WTC11 (cell line): ENCODE measurements around the gene SEC24C. TPM values are rescaled to one million over a fixed set of nuclear protein-coding genes. Genes with fewer than 3 reads are reported as not detected.

Experiments
- ATAC-seq: fragments of 200-7000 bp; cut with Tn5 transposase; 2 replicates; pipeline ENCODE4 v1.10.0; 2021; ENCODE audit warnings: mild to moderate bottlenecking, moderate library complexity
- CTCF ChIA-PET: fragments of 300-600 bp; sonication (Branson Sonifier 250); formaldehyde crosslinking; loops from one replicate; lab custom pipeline; 2021; ENCODE audit warnings: antibody characterized with exemption; lab: Charles Lee
- POLR2A ChIA-PET: fragments of 350-600 bp; sonication (Branson Sonifier 250); formaldehyde crosslinking; loops from one replicate; lab custom pipeline; 2021; ENCODE audit warnings: antibody characterized with exemption; lab: Charles Lee
- DNase-seq: peaks from one replicate; pipeline ENCODE4 v3.0.0; 2021; ENCODE audit warnings: low spot score
- H3K27ac Mint-ChIP-seq: 2 replicates; pipeline ENCODE4 v1.8.0; 2021; ENCODE audit warnings: mixed read lengths
- H3K27me3 Mint-ChIP-seq: 2 replicates; pipeline ENCODE4 v1.8.0; 2021; ENCODE audit warnings: low read depth, mild to moderate bottlenecking, moderate library complexity, mixed read lengths
- H3K36me3 Mint-ChIP-seq: 2 replicates; pipeline ENCODE4 v1.8.0; 2021; ENCODE audit warnings: mixed read lengths
- H3K4me1 Mint-ChIP-seq: 2 replicates; pipeline ENCODE4 v1.8.0; 2022; ENCODE audit warnings: mixed read lengths
- H3K4me3 Mint-ChIP-seq: 2 replicates; pipeline ENCODE4 v1.8.0; 2021; ENCODE audit warnings: mild to moderate bottlenecking, moderate library complexity, mixed read lengths
- H3K9me3 Mint-ChIP-seq: 2 replicates; pipeline ENCODE4 v1.8.0; 2021; ENCODE audit warnings: mixed read lengths
- EMX1 ChIP-seq: fragments of 250-450 bp; sonication (Bioruptor Pico); IDR thresholded peaks from 2 replicates; pipeline ENCODE4 v1.8.0; 2021; ENCODE audit warnings: mild to moderate bottlenecking
- FOXP1 ChIP-seq: sonication (generic); formaldehyde crosslinking; IDR thresholded peaks from 2 replicates; pipeline ENCODE4 v1.8.0; 2022; ENCODE audit warnings: missing genetic modification reagents, mild to moderate bottlenecking, moderate library complexity, borderline replicate concordance
- JAZF1 ChIP-seq: fragments of 250-450 bp; sonication (Bioruptor Pico); IDR thresholded peaks from 2 replicates; pipeline ENCODE4 v1.9.0; 2021; ENCODE audit warnings: moderate library complexity, mild to moderate bottlenecking, inconsistent platforms
- JUN ChIP-seq: sonication (generic); formaldehyde crosslinking; IDR thresholded peaks from 2 replicates; pipeline ENCODE4 v1.8.0; 2023; ENCODE audit warnings: mild to moderate bottlenecking, missing genetic modification reagents
- MYBL2 ChIP-seq: sonication (generic); formaldehyde crosslinking; IDR thresholded peaks from 2 replicates; pipeline ENCODE4 v1.8.1; 2023; ENCODE audit warnings: mild to moderate bottlenecking, moderate library complexity, missing genetic modification reagents
- ZNF219 ChIP-seq: sonication (generic); formaldehyde crosslinking; IDR thresholded peaks from 2 replicates; pipeline ENCODE4 v1.8.0; 2023; ENCODE audit warnings: missing genetic modification reagents, mild to moderate bottlenecking, borderline replicate concordance
- ZNF416 ChIP-seq: fragments of 250-450 bp; sonication (Bioruptor Pico); IDR thresholded peaks from 2 replicates; pipeline ENCODE4 v1.9.0; 2021; ENCODE audit warnings: mild to moderate bottlenecking, inconsistent platforms
- total RNA-seq: library from RNA; stranded (reverse); gene quantifications from 3 replicates; pipeline ENCODE4 v1.2.3, GENCODE V29; 2021
- TF ChIP-seq, protein P1 (sequence below): sonication (generic); formaldehyde crosslinking; IDR thresholded peaks from 2 replicates; pipeline ENCODE4 v1.8.0; 2022; ENCODE audit warnings: mild to moderate bottlenecking, missing genetic modification reagents
- TF ChIP-seq, protein P2 (sequence below): sonication (generic); formaldehyde crosslinking; IDR thresholded peaks from 2 replicates; pipeline ENCODE4 v1.8.0; 2022; ENCODE audit warnings: mild to moderate bottlenecking, missing genetic modification reagents
- TF ChIP-seq, protein P3 (sequence below): sonication (generic); formaldehyde crosslinking; IDR thresholded peaks from 2 replicates; pipeline ENCODE4 v1.8.1; 2023; ENCODE audit warnings: mild to moderate bottlenecking, missing genetic modification reagents, borderline replicate concordance
- TF ChIP-seq, protein P4 (sequence below): sonication (generic); formaldehyde crosslinking; IDR thresholded peaks from 2 replicates; pipeline ENCODE4 v1.8.1; 2023; ENCODE audit warnings: mild to moderate bottlenecking, missing genetic modification reagents, moderate library complexity
- TF ChIP-seq, protein P5 (sequence below): sonication (generic); formaldehyde crosslinking; IDR thresholded peaks from 2 replicates; pipeline ENCODE4 v1.8.0; 2022; ENCODE audit warnings: mild to moderate bottlenecking, missing genetic modification reagents
- TF ChIP-seq, protein P6 (sequence below): sonication (generic); formaldehyde crosslinking; IDR thresholded peaks from 2 replicates; pipeline ENCODE4 v1.8.0; 2023; ENCODE audit warnings: missing genetic modification reagents, mild to moderate bottlenecking, borderline replicate concordance
- TF ChIP-seq, protein P7 (sequence below): sonication (generic); formaldehyde crosslinking; conservative IDR thresholded peaks from 2 replicates; pipeline ENCODE4 v1.8.1; 2023; ENCODE audit warnings: mild to moderate bottlenecking, low read depth, missing genetic modification reagents, moderate library complexity

SEC24C gene
- total RNA-seq, 1 experiment from 2014 or later = 74.2 TPM

DNA sequence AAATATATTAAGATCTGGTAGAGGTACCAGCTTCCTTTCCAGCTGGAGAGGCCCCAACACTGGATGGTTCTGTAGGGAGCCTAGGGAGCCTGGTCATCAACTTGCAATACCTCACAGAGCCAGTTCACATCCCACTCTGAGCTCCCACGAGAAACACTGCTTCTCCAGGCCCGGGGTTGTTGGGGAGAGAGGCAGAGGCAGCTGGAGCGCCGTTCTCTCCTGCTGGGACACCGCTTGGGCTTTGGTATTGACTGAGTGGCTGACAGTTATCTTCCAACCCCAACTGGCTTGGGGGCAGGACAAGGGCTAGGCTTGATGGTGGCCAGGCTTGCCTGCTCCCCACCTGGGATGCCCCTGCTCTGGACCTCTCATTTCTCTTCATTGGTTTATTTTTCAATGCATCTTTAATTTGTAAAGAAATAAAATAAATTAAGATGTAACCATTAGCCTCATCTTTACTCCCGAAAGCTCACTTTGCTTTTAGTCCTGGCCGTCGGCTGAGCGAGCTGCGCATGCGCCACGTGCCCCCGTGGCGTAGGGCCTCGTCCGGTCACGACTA lies 27.6 kb downstream of the SEC24C start:
- Mint-ChIP-seq H3K27ac (peak overlapping the region; percentile 77), H3K4me1 (peaks cover 34% of the 10 kb centered on the region), H3K4me3 (peak overlapping the region; percentile 91), H3K36me3 (peaks cover 38% of the 10 kb centered on the region), H3K9me3 (no peaks in the 10 kb centered on the region)
- ATAC-seq = peak; percentile 39
- ChIA-PET POLR2A (interaction anchor here (0.6 to 2.5 kb wide), 7 partner anchors 10 to 525 kb away, joined by 3 to 14 read pairs (median 3); partner anchors contain the start of genes CHCHD1 and DNAJC9), CTCF (interaction anchor here (0.7 to 2.4 kb wide), 8 partner anchors 10 to 170 kb away, joined by 3 to 13 read pairs (median 6); partner anchors contain the start of genes CHCHD1 and ZSWIM8)
- TF ChIP-seq, protein P1, sequence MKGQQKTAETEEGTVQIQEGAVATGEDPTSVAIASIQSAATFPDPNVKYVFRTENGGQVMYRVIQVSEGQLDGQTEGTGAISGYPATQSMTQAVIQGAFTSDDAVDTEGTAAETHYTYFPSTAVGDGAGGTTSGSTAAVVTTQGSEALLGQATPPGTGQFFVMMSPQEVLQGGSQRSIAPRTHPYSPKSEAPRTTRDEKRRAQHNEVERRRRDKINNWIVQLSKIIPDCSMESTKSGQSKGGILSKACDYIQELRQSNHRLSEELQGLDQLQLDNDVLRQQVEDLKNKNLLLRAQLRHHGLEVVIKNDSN (CRISPR knock-in tag) = peak; percentile 77; the same call in 1 of the 2 replicates
- no peak for TF ChIP-seq MYBL2 (CRISPR knock-in tag)
- TF ChIP-seq, protein P2, sequence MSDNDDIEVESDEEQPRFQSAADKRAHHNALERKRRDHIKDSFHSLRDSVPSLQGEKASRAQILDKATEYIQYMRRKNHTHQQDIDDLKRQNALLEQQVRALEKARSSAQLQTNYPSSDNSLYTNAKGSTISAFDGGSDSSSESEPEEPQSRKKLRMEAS (CRISPR knock-in tag) = peak; percentile 87; the same call in 1 of the 2 replicates
- no peak for TF ChIP-seq ZNF219 (CRISPR knock-in tag)
- TF ChIP-seq, all 79 proteins: peak for 2
- DNase-seq = peak; percentile 79
- no peaks in the 10 kb centered on the region for H3K27me3 Mint-ChIP-seq

DNA sequence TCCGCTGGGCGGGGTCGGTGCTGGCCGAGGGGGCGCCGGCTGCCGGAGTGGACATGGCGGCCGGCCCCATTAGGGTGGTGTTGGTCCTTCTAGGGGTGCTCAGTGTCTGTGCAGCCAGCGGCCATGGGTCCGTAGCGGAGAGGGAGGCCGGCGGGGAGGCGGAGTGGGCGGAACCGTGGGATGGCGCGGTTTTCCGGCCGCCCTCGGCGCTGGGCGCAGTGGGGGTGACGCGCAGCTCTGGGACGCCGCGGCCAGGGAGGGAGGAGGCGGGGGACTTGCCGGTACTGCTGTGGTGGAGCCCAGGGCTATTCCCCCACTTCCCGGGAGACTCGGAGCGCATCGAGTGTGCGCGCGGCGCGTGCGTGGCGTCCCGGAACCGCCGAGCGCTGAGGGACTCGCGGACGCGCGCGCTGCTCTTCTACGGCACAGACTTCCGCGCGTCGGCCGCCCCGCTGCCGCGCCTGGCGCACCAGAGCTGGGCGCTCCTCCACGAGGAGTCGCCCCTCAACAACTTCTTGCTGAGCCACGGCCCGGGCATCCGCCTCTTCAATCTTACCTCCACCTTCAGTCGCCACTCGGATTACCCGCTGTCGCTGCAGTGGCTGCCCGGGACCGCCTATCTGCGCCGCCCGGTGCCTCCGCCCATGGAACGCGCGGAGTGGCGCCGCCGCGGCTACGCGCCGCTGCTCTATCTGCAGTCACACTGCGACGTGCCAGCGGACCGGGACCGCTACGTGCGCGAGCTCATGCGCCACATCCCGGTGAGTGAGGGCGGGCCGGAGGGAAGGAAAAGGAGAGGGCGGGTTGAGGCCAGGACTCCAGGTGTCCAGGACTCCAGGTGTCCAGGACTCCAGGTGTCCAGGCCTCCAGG lies 28.3 kb downstream of the SEC24C start:
- DNase-seq = peak; percentile 67
- H3K27me3 Mint-ChIP-seq = no peaks in the 10 kb centered on the region
- H3K4me1 Mint-ChIP-seq = peaks cover 34% of the 10 kb centered on the region
- peak overlapping the region; percentile 91 for H3K4me3 Mint-ChIP-seq
- H3K9me3 Mint-ChIP-seq = no peaks in the 10 kb centered on the region
- CTCF ChIA-PET = interaction anchor here (0.5 to 2.4 kb wide), 12 partner anchors 9 to 235 kb away, joined by 3 to 13 read pairs (median 3); partner anchors contain the start of genes CHCHD1 and ZSWIM8
- no peak overlapping the region for H3K27ac Mint-ChIP-seq
- POLR2A ChIA-PET = interaction anchor here (0.6 to 2.5 kb wide), 9 partner anchors 9 to 526 kb away, joined by 3 to 14 read pairs (median 3); partner anchors contain the start of genes CHCHD1 and DNAJC9
- H3K36me3 Mint-ChIP-seq = peaks cover 38% of the 10 kb centered on the region
- peak; percentile 58 for ATAC-seq
- TF ChIP-seq FOXP1 = 0 out of 2 replicates have a peak, but pooled peaks have one; percentile 37
- TF ChIP-seq, protein P3, sequence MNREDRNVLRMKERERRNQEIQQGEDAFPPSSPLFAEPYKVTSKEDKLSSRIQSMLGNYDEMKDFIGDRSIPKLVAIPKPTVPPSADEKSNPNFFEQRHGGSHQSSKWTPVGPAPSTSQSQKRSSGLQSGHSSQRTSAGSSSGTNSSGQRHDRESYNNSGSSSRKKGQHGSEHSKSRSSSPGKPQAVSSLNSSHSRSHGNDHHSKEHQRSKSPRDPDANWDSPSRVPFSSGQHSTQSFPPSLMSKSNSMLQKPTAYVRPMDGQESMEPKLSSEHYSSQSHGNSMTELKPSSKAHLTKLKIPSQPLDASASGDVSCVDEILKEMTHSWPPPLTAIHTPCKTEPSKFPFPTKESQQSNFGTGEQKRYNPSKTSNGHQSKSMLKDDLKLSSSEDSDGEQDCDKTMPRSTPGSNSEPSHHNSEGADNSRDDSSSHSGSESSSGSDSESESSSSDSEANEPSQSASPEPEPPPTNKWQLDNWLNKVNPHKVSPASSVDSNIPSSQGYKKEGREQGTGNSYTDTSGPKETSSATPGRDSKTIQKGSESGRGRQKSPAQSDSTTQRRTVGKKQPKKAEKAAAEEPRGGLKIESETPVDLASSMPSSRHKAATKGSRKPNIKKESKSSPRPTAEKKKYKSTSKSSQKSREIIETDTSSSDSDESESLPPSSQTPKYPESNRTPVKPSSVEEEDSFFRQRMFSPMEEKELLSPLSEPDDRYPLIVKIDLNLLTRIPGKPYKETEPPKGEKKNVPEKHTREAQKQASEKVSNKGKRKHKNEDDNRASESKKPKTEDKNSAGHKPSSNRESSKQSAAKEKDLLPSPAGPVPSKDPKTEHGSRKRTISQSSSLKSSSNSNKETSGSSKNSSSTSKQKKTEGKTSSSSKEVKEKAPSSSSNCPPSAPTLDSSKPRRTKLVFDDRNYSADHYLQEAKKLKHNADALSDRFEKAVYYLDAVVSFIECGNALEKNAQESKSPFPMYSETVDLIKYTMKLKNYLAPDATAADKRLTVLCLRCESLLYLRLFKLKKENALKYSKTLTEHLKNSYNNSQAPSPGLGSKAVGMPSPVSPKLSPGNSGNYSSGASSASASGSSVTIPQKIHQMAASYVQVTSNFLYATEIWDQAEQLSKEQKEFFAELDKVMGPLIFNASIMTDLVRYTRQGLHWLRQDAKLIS = 0 out of 2 replicates have a peak, but pooled peaks have one; percentile 73
- TF ChIP-seq, protein P4, sequence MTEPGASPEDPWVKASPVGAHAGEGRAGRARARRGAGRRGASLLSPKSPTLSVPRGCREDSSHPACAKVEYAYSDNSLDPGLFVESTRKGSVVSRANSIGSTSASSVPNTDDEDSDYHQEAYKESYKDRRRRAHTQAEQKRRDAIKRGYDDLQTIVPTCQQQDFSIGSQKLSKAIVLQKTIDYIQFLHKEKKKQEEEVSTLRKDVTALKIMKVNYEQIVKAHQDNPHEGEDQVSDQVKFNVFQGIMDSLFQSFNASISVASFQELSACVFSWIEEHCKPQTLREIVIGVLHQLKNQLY (CRISPR knock-in tag) = no peak
- TF ChIP-seq, protein P5, sequence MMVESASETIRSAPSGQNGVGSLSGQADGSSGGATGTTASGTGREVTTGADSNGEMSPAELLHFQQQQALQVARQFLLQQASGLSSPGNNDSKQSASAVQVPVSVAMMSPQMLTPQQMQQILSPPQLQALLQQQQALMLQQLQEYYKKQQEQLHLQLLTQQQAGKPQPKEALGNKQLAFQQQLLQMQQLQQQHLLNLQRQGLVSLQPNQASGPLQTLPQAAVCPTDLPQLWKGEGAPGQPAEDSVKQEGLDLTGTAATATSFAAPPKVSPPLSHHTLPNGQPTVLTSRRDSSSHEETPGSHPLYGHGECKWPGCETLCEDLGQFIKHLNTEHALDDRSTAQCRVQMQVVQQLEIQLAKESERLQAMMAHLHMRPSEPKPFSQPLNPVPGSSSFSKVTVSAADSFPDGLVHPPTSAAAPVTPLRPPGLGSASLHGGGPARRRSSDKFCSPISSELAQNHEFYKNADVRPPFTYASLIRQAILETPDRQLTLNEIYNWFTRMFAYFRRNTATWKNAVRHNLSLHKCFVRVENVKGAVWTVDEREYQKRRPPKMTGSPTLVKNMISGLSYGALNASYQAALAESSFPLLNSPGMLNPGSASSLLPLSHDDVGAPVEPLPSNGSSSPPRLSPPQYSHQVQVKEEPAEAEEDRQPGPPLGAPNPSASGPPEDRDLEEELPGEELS (CRISPR knock-in tag) = peak; percentile 88
- peak; percentile 84; the same call in 1 of the 2 replicates for TF ChIP-seq ZNF416 (CRISPR knock-in tag)
- TF ChIP-seq, protein P6, sequence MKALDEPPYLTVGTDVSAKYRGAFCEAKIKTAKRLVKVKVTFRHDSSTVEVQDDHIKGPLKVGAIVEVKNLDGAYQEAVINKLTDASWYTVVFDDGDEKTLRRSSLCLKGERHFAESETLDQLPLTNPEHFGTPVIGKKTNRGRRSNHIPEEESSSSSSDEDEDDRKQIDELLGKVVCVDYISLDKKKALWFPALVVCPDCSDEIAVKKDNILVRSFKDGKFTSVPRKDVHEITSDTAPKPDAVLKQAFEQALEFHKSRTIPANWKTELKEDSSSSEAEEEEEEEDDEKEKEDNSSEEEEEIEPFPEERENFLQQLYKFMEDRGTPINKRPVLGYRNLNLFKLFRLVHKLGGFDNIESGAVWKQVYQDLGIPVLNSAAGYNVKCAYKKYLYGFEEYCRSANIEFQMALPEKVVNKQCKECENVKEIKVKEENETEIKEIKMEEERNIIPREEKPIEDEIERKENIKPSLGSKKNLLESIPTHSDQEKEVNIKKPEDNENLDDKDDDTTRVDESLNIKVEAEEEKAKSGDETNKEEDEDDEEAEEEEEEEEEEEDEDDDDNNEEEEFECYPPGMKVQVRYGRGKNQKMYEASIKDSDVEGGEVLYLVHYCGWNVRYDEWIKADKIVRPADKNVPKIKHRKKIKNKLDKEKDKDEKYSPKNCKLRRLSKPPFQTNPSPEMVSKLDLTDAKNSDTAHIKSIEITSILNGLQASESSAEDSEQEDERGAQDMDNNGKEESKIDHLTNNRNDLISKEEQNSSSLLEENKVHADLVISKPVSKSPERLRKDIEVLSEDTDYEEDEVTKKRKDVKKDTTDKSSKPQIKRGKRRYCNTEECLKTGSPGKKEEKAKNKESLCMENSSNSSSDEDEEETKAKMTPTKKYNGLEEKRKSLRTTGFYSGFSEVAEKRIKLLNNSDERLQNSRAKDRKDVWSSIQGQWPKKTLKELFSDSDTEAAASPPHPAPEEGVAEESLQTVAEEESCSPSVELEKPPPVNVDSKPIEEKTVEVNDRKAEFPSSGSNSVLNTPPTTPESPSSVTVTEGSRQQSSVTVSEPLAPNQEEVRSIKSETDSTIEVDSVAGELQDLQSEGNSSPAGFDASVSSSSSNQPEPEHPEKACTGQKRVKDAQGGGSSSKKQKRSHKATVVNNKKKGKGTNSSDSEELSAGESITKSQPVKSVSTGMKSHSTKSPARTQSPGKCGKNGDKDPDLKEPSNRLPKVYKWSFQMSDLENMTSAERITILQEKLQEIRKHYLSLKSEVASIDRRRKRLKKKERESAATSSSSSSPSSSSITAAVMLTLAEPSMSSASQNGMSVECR (CRISPR knock-in tag) = peak; percentile 35; the same call in 1 of the 2 replicates
- TF ChIP-seq, protein P7, sequence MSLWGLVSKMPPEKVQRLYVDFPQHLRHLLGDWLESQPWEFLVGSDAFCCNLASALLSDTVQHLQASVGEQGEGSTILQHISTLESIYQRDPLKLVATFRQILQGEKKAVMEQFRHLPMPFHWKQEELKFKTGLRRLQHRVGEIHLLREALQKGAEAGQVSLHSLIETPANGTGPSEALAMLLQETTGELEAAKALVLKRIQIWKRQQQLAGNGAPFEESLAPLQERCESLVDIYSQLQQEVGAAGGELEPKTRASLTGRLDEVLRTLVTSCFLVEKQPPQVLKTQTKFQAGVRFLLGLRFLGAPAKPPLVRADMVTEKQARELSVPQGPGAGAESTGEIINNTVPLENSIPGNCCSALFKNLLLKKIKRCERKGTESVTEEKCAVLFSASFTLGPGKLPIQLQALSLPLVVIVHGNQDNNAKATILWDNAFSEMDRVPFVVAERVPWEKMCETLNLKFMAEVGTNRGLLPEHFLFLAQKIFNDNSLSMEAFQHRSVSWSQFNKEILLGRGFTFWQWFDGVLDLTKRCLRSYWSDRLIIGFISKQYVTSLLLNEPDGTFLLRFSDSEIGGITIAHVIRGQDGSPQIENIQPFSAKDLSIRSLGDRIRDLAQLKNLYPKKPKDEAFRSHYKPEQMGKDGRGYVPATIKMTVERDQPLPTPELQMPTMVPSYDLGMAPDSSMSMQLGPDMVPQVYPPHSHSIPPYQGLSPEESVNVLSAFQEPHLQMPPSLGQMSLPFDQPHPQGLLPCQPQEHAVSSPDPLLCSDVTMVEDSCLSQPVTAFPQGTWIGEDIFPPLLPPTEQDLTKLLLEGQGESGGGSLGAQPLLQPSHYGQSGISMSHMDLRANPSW = no peak
- no peak for TF ChIP-seq JAZF1 (CRISPR knock-in tag)
- TF ChIP-seq EMX1 = peak; percentile 79; the same call in 1 of the 2 replicates
- TF ChIP-seq JUN = no peak; the same call in 1 of the 2 replicates
